HG03159 (cell line): ENCODE results near the gene CACNB2.
"Not testable (repeated sequence)": the region's sequence is repeated elsewhere in the genome, so short reads cannot be mapped to it uniquely, and the experiment has no call there.

ENCODE experiments used
- ATAC-seq: cut with Tn5 transposase; IDR thresholded peaks from one replicate; pipeline ENCODE4 v1.9.1; 2021; ENCODE audit warnings: mild to moderate bottlenecking, moderate library complexity; ENCODE audit not compliant: unreplicated experiment

Gene CACNB2

GRCh38 chr10:18144928-18145327, 4.7 kb downstream of the CACNB2 start:
- no peak for ATAC-seq

GRCh38 chr10:18145652-18146051, 5.4 kb downstream of the CACNB2 start:
- ATAC-seq: no peak

- ATAC-seq: no peak
These were observed 9.1 kb downstream of the CACNB2 start for GRCh38 chr10:18149196-18149800.

DNA sequence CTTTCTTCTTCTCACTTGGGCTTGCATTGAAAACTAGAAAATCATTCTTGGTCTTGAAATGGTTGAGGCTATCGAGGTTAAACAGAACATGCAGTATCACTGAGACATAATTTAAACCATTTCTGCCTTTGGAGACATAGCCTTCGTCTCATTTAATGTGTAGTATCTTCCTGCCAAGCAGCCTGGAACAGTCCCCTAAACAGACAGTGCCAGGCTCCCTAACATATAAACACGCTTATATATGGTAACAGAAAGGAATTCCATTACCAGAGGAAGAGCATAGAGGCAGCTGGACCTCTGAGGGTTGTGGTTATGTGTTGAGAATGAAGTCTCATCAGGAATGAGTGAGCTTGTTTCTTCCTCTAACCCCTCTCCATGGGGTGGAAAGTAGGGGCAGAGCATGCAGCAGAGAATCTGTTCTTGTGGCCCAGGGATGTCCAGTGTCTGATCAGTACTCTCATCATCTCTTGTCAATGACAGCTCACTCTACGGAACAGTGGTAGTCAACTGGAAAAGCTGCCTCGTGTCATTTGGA, 11.2 kb downstream of the CACNB2 start:
- ATAC-seq: no peak

GRCh38 chr10:18153381-18153780, 13.2 kb downstream of the CACNB2 start:
- ATAC-seq: not testable (repeated sequence)

DNA sequence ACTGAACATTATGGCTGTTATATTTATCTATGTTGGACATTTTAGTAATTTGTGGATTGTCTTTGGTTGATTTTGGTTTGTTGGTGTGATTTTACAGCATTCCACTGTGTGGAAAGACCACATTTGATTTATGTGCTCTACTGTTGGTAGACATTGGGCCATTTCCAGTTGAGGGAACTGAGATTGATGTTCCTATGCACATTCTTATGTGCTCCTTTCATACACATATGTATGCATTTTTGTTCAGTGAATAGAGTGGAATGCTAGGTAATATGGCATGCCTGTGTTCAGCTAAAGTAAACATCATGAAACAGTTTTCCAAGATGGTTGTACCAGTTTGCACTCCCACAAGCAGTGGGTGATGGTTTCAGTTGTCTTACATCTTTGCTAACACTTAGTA, 15.1 kb downstream of the CACNB2 start:
- ATAC-seq: no peak

GRCh38 chr10:18156797-18157196, 16.6 kb downstream of the CACNB2 start:
- ATAC-seq: not testable (repeated sequence)

DNA sequence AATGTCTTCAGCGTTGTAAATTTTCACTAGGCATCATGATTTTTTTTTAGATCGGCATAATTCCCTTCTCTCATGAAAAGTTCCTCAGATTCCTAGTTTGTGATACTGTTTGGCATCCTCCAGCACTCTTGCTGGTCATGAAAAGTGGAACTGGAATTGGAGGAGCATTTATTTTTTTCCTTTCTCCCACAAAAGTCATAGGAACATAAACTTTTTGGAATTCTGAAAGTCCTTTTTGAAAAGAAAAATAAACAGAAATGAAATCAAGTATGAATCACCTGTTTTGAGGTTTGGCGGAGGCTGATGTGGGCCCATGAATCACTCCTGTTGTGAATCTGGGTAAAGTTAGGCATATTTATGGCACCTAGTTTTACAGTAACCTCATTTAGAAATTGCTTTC, 17.7 kb downstream of the CACNB2 start:
- ATAC-seq: no peak

- ATAC-seq: no peak
These were observed 18.6 kb downstream of the CACNB2 start for GRCh38 chr10:18158773-18159265.

- no peak for ATAC-seq
These were observed 19.3 kb downstream of the CACNB2 start for GRCh38 chr10:18159557-18159956.

DNA sequence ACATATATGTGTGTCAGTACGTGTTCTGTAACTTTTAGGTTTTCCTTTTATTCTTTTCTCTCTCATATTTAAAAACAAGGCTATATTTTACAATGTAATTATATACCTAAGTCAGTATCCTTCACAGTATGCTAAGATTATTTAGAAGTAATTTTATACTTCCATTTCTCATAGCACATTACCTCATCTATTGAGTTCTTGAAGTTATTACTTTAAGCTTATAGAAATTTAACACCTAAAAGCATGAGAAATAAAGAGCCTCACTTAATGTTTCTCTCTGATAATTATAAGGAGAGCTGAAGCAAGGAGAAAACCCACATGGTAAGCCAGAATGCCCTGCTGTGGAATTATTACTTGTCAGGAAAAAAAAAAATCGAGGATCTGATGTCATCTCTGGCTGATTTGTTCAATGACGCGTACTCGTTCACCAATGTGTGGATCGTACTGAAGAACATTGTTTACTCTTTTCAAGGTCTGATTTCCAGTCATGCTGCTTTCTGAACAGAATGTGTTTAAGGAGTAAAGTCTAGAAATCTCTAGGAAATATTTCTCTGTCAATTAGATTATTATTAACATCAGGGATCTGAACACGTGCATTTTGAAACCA, 21.9 kb downstream of the CACNB2 start:
- no peak for ATAC-seq

- no peak for ATAC-seq
These were observed 23.9 kb downstream of the CACNB2 start for GRCh38 chr10:18164093-18164492.

DNA sequence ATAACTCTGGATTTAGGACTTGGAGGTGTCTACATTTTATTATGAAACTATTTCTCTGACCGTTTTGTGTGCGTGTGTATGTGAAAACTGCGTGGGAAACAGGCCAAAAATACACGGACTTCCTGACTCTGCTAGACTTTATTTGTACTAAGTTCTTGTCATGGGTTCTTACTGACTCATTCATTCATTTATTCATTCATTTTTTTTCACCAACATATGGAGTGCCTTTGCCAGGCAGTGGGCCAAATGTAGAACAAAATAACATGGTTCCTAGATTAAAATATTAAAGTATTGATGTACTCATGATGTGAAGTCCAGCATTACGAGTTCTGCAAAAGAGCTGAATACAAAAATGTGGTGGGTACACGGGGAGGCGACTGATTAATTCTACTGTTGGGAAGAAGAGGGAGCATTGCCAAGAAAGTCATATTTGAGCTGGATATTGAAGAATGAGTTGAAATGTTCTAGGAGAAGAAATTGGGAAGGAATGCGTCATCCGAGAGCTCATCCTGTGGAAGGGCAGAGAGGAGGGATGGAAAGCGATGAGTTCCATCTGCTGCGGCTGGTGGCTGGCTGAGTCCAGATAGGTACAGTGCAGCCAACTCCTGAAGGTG, 24.6 kb downstream of the CACNB2 start:
- no peak for ATAC-seq

DNA sequence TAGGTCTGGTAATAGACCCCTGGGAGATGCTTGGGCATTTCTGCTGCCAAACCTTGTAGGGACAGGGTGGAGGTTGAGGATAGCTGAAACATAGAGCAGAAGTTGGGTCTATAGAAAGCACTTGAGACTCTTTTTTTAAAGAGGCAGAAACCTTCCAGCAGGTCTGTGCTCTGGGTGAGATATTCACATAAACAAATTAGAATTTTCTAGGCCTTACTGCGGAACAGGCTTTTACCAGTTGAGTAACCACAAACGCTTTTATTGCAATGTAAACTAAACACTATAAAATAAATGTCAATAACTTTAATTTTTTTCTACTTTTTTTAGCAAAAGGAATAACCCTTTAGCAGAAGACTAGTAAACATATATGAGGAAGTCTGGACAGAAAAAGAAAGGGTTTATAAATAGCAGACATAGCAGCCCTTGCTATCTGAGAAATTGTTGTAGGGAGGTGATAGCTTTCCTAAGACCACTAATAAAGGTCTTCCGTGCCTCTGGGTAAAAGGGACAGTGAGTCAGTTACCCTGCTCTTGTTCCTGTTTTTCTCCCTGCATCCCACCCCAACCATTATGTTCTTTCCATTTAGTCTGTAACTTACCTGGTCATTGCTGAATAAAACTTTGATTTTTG, 38.7 kb downstream of the CACNB2 start:
- no peak for ATAC-seq

DNA sequence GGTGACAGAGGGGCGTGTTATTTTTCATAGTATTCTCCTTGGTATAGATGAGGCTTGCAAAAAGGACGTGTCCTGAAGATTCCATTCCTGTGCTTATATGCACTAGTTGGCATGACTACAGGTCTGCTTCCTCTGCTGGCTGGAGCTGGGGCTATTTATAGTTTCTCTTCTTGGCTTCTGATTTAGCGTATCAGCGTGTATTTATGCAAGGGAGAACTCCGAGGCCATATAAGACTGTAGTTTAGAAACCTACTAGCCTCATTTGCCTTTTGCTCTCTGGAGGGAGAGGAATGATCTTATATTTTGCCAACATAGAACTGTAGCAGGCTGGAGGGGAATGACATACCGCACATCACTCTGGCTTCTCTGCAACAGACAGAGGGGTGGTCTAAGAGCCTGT, 39.7 kb downstream of the CACNB2 start:
- no peak for ATAC-seq

- ATAC-seq: not testable (repeated sequence)
These were observed 41.2 kb downstream of the CACNB2 start for GRCh38 chr10:18181382-18181781.

DNA sequence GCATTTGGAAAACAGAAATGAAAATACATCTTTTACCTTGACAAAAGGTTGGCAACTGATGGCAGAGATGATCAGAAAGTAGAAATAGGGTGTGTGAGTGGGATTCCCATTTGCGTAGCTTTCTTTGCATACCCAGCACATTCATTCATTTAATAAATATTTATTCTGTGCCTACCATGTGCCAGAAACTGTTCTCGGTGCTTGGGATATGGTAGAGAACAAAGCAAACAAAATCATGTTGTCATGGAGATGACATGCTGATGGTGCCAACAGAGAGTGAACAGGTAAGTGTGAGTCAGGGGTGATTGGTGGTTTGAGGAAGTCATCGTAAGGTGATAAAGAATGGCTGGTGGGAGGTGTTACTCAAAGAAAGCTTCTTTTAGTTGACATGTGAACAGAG, 45.4 kb downstream of the CACNB2 start:
- no peak for ATAC-seq

DNA sequence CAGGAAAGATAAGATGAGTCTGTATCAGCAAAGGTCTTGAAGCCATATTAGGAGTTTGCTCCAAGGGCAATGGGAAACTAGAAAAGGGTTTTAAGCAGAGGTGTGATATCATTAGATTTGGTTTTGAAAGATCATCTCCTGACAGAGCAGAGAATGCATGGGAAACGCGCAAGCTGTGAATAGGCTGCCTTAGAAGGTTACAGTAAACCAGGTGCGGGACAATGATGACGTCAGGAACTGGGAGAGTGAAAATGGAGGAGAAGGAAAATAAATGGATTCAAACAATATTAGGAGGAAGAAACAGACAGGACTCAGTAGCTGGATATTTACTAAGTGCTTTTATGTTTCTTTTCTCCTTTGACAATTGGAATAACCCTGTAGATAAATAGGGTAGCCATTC, 50.6 kb downstream of the CACNB2 start:
- no peak for ATAC-seq

DNA sequence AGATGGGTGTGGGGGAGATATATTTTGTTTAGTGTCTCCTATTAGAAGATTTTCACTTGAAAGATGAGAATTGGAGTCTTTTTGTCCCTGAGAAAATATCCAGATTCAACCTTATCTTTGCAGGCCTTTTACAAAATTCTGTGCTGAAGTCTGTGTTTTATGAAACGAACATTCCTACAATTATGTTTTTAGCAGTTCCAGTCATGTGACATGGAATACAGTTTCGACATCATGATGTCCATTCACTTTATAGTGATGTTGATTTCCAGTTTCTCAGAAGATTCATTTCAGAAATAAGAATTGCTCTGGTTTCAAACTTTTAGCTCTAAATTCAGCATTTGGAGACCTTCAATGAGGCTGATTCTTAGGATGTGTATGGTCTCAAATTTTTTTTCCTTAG, 54.4 kb downstream of the CACNB2 start:
- ATAC-seq: no peak

DNA sequence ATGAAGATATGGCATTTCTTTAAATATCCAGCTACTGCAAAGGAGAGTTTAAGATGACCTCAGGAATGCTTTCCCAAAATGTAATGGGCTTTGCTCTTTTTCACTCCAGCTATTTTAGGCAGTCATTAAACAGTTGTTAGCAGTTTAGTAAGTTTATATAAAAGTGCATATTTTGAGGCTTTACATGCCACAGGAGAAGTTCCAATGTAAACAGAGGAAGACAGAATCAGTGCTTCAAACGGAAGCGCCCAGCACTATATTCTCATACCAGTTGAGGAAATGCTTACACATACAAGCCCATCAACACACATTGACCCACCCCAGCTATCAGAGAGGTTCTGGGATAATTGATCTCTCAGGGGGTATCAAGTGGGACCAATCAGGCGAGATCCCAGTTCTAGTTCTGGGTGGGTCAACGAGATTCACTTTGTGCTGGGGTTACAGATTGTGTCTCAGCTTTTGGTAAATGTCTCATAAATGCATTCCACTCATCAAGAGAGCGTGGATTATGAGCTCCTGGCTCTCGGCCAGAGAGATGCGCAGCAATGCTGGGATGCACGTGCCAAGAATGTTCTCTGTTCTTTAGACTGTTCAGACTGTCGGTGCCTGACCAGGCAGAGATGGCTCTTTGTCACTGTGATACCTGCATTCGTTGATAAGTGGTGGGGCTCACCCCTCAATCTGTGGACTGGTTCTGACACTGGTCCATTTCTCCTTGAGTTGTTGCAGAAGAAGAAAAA, 55.0 kb downstream of the CACNB2 start:
- no peak for ATAC-seq
